Body of pancreas (tissue), 4 donors: Measurements from ENCODE around the gene SLC15A4. TPM values are rescaled to one million over a fixed set of nuclear protein-coding genes. Genes with fewer than 3 reads are reported as not detected.

Experiments used
- ATAC-seq: fragments of 150-250 bp; one replicate; pipeline ENCODE4 v1.9.1; 2016
- DNase-seq, 4 donors: peaks; one replicate each; pipeline ENCODE4 v3.0.0-alpha.2; 2019
- H3K27ac ChIP-seq, 4 donors: fragments of 200-600 bp; sonication (generic); 1 replicate in 3 of 4; 2 replicates in 1 of 4; pipeline versions ENCODE4 v1.5.1 to v1.6.1; 2016 to 2019; ENCODE audit warnings: mild to moderate bottlenecking in 1 of 4, mixed read lengths in 1 of 4, moderate library complexity in 1 of 4
- H3K27me3 ChIP-seq, 2 donors: fragments of 200-600 bp; sonication (generic); one replicate each; pipeline ENCODE4 v1.6.0; 2016; ENCODE audit warnings: mild to moderate bottlenecking in 1 of 2
- H3K36me3 ChIP-seq, 2 donors: fragments of 200-600 bp; sonication (generic); replicated peaks in 1 of 2; 2 replicates each; pipeline ENCODE4 v1.5.1; 2016; ENCODE audit warnings: low read depth in 2 of 2; ENCODE audit not compliant: insufficient read depth in 1 of 2
- H3K4me1 ChIP-seq: fragments of 200-600 bp; sonication (generic); one replicate; pipeline ENCODE4 v1.6.0; 2016
- H3K4me3 ChIP-seq, 2 donors: fragments of 200-600 bp; sonication (generic); 1 replicate in 1 of 2; 2 replicates in 1 of 2; pipeline ENCODE4 v1.5.1; 2016 to 2019
- H3K9me3 ChIP-seq, 3 donors: fragments of 200-600 bp; sonication (generic); 1 replicate in 2 of 3; 2 replicates in 1 of 3; pipeline ENCODE4 v1.5.1; 2016
- POLR2A ChIP-seq, 3 donors: fragments of 450-650 bp; IDR thresholded peaks; one replicate each; pipeline ENCODE4 v1.6.1; 2016; ENCODE audit warnings: antibody characterized with exemption in 3 of 3, mild to moderate bottlenecking in 2 of 3
- WGBS, 2 donors: methylation state at CpG; one replicate each; pipeline ENCODE4 v1.1.5; 2017; 5-methylcytosine and 5-hydroxymethylcytosine counted together
- intact Hi-C: fragments of 100-400 bp; cut with DNase I; formaldehyde crosslinking; loops from one replicate; pipeline ENCODE4 v1.15.1; 2023
- total RNA-seq, 2 donors: library from RNA; depleted of rRNA; stranded (reverse); fragments of >200 nt; gene quantifications; one replicate each; pipeline ENCODE4 v1.1.0, GENCODE V29; 2016
- TF ChIP-seq, protein P1 (sequence below), 7 experiments: fragments of 450-650 bp in 4 of 7; fragments of 200-600 bp in 3 of 7; sonication (generic) in 3 of 7; IDR thresholded peaks; one replicate each; pipeline ENCODE4 v1.5.1; 2016 to 2019; ENCODE audit warnings: antibody characterized with exemption in 7 of 7

Gene SLC15A4
- total RNA-seq, 2 donors from 2014 or later: 14.5 to 21.0 TPM

DNA sequence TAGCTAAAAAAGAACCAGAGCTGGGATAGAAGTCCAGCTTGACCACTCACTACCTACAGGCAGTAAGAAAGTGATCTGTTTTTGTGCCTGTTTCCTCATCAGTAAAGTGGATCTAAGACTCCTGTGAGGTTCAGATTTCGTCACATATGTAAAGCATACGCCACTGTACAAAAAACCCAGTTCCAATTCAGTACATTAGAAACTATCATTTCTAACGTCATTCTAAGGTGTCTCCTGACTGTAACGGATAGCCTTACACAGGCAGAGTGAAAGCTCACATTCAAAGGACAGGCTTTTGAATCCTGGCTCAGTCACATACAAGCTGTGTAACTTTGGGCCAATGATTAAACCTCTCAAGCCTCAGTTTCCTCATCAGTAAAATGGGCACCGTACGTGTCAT, 3.5 kb downstream of the SLC15A4 start:
- Histone ChIP-seq H3K4me3 (no peak overlapping the region), H3K27ac (no peak overlapping the region), H3K9me3 (no peaks in the 10 kb centered on the region), H3K36me3 (no peaks in the 10 kb centered on the region), H3K4me1 (peaks cover 74% of the 10 kb centered on the region), H3K27me3 (no peaks in the 10 kb centered on the region)
- no peak for DNase-seq
- intact Hi-C loops: no loop called here
- ATAC-seq: no peak
- TF ChIP-seq, protein P1, sequence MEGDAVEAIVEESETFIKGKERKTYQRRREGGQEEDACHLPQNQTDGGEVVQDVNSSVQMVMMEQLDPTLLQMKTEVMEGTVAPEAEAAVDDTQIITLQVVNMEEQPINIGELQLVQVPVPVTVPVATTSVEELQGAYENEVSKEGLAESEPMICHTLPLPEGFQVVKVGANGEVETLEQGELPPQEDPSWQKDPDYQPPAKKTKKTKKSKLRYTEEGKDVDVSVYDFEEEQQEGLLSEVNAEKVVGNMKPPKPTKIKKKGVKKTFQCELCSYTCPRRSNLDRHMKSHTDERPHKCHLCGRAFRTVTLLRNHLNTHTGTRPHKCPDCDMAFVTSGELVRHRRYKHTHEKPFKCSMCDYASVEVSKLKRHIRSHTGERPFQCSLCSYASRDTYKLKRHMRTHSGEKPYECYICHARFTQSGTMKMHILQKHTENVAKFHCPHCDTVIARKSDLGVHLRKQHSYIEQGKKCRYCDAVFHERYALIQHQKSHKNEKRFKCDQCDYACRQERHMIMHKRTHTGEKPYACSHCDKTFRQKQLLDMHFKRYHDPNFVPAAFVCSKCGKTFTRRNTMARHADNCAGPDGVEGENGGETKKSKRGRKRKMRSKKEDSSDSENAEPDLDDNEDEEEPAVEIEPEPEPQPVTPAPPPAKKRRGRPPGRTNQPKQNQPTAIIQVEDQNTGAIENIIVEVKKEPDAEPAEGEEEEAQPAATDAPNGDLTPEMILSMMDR (IDR thresholded peaks at IDR 0.05): no peak
- TF ChIP-seq POLR2A (IDR thresholded peaks at IDR 0.05): no peak
- WGBS, 2 donors: 89 to 93% methylated on average over 6 of the region's 6 CpGs

DNA sequence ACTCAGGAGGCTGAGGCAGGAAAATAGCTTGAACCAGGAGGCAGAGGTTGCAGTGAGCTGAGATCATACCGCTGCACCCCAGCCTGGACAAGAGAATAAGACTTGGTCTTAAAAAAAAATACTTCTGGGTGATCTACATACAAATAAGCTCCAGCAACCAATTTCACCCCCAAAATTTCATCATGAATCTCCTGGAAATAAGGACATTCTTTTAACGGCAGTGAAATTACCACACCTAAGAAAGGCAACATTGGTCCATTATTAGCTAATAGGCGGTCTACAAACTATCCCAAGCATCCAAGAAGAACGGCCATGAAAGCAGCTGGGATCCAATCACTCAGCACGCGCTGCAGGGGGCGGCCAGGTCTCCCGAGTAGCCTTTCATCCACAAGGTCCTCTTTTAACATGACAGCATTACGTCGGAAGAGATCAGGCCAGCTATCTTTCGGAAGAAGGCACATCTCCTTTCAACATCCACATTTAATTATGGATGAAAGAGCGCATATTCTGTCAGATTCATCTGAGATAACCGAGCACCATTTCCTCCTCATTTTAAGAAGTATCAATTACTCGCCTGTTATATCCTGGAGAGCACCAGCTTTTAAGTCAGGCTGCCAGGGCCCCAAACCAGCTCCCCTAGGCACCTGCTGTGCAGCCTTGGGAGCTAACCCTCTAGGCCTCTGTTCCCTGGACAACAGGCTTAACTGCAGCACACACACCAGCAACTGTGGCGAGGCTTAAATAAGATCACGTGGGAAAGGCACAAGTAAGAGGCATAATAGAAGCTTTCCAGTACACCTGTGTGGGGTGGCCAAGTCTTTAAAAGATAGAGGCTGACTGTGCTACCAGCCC, 4.2 kb downstream of the SLC15A4 start:
- no peaks in the 10 kb centered on the region for H3K27me3 ChIP-seq
- ATAC-seq (no peak), DNase-seq (no peak)
- no peak overlapping the region for H3K27ac ChIP-seq
- H3K4me1 ChIP-seq: peaks cover 71% of the 10 kb centered on the region
- intact Hi-C loops: no loop called here
- H3K9me3 ChIP-seq: no peaks in the 10 kb centered on the region
- H3K4me3 ChIP-seq: no peak overlapping the region
- 88 to 90% methylated on average over 15 to 16 of the region's 16 CpGs for WGBS, 2 donors
- H3K36me3 ChIP-seq: no peaks in the 10 kb centered on the region
- TF ChIP-seq POLR2A (IDR thresholded peaks at IDR 0.05): no peak
- TF ChIP-seq, protein P1 (IDR thresholded peaks at IDR 0.05): no peak

DNA sequence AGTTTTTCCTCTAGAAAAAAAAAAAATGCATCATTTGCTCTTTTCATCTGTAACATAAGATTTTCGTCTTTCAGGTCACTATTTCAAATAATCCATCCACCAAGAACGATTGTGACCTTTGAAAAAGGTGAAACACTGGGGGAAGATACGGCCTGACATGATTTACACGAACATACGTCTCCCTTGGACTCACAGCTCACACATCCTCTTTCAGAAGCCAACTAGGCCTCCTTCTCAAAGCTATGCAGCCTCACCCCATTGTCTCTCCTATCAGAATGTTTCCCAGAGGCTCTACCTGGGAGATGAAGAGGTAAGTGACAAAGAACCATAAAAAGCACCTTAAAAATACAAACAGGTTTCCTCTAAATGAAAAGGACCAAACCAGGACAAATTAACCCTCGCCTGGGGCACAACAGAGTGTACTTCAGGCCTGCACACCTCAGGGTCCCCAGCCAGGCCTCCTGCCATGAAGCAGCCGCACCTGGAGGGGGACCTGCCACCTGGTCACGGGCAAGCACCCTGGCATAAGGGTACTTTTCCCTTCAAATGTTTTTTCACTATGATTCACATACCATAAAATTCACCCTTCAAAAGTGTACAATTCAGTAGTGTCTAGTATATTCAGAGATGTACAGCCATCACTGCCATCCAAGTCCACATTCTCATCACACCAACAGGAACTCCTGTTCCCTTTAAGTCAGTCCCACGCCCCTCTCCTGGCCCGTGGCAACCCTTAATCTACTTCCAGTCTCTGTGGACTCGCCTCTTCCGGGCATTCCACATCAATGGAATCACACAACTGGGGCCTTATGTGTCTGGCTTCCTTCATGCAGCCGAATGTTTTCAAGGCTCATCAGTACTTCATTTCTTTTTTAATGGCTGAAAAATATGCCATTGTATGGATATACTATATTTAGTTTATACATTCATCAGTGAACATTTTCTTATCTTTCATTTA, 5.4 kb downstream of the SLC15A4 start:
- Histone ChIP-seq H3K4me3 (no peak overlapping the region), H3K27me3 (no peaks in the 10 kb centered on the region), H3K4me1 (peaks cover 66% of the 10 kb centered on the region), H3K9me3 (no peaks in the 10 kb centered on the region), H3K36me3 (peaks cover 0 to 1% of the 10 kb centered on the region in 2 donors), H3K27ac (peak overlapping the region; percentile 54 to 71 (median 58))
- 47 to 59% methylated on average over 13 of the region's 13 CpGs for WGBS, 2 donors
- intact Hi-C loops: no loop called here
- TF ChIP-seq POLR2A (IDR thresholded peaks at IDR 0.05): no peak
- TF ChIP-seq, protein P1 (IDR thresholded peaks at IDR 0.05): no peak
- ATAC-seq (peak; percentile 19), DNase-seq (no peak)

DNA sequence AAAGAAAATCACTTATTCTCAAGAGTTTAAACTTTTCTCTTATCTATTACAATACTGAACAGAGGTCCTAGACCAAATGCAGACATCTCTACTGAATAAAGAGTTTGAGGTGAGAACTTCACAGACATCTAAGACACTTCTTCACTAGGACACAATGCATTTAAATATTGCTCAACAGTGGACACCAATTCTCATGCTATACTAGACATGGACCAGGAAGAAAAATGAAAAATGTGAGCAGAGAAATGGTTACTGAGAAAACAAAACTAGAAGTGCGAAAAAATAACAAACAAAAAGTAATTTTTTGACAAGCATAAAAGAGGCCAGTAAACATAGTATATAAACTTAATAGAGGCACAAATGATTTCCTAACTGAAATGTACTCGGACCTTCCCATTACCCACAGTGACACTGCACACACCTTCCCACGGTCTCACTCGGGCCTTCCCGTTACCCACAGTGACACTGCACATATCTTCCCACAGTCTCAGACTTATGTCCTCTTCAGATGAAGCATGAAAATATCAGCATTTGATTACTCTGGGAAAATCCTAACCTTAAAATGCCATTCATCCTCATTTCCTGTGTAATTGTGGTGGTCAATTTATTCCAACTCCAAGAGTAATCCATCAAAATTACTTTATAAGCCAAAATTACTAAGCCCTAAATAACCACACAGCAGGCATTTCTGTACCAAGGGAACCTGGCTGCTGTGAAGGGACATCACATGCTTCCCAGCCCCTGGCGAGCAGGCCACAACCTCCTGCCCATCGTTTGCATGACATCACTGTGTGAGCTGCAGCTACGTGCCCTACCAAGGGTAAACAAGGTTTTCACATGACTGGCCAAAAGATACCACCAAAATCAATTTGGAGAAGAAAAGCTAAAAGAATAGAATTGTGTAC, 6.4 kb downstream of the SLC15A4 start:
- no peaks in the 10 kb centered on the region for H3K27me3 ChIP-seq
- H3K4me1 ChIP-seq: peaks cover 56% of the 10 kb centered on the region
- TF ChIP-seq POLR2A (IDR thresholded peaks at IDR 0.05): peak in 1 of 3 donors; percentile 8
- TF ChIP-seq, protein P1 (IDR thresholded peaks at IDR 0.05): peak in 1 of 7 experiments; percentile 7
- H3K4me3 ChIP-seq: no peak overlapping the region
- intact Hi-C loops: no loop called here
- peak overlapping the region; percentile 21 to 71 (median 53) for H3K27ac ChIP-seq
- no peaks in the 10 kb centered on the region for H3K9me3 ChIP-seq
- ATAC-seq (peak; percentile 89), DNase-seq (peak; percentile 54 to 76 (median 74))
- peaks cover 0 to 2% of the 10 kb centered on the region in 2 donors for H3K36me3 ChIP-seq
- WGBS, 2 donors: 36 to 41% methylated on average over 8 of the region's 8 CpGs
